Measurements from ENCODE around the gene SHOC2. TPM values are rescaled to one million over a fixed set of nuclear protein-coding genes. Genes with fewer than 3 reads are reported as not detected.

SHOC2 gene
- total and polyA plus RNA-seq, 2 donors from 2014 or later, result 18.0 to 66.8 TPM

GRCh38 chr10:110881905-110882304, 37.5 kb upstream of the SHOC2 start:
- H3K9me3 ChIP-seq (ENCODE audit: control insufficient read depth in 2 of 3, insufficient read depth in 1 of 3, low read length in 3 of 3), result no peaks in the 10 kb centered on the region

GRCh38 chr10:110883924-110884323, 35.5 kb upstream of the SHOC2 start:
- no peaks in the 10 kb centered on the region for H3K27me3 ChIP-seq (ENCODE audit: control insufficient read depth, insufficient read depth, low read length)
- peaks cover 2 to 12% (median 12%) of the 10 kb centered on the region in 3 donors for H3K36me3 ChIP-seq (ENCODE audit: control insufficient read depth in 2 of 3, insufficient read depth in 3 of 3, low read length in 3 of 3)
- no peak overlapping the region for H3K9ac ChIP-seq (ENCODE audit: low read length in 3 of 3)
- H3K27ac ChIP-seq (ENCODE audit: low read depth in 2 of 2, low read length in 2 of 2), result no peak overlapping the region
- H3K4me3 ChIP-seq (ENCODE audit: low read length in 3 of 3), result no peak overlapping the region
- no peak for DNase-seq
- H3K9me3 ChIP-seq (ENCODE audit: control insufficient read depth in 2 of 3, insufficient read depth in 1 of 3, low read length in 3 of 3), result no peaks in the 10 kb centered on the region
- intact Hi-C loops (cut with DNase I), result no loop called here
- no peak for TF ChIP-seq CTCF (IDR thresholded peaks at IDR 0.05; ENCODE audit: borderline replicate concordance, extremely low read depth, insufficient read depth)
- no peaks in the 10 kb centered on the region for H3K4me1 ChIP-seq (ENCODE audit: control insufficient read depth in 2 of 3, insufficient read depth in 2 of 3, low read depth in 1 of 3, low read length in 3 of 3)
- no peak for FAIRE-seq

More at GRCh38 chr10:110881905-110882304, 37.5 kb upstream of the SHOC2 start:
- Histone ChIP-seq H3K27me3 (ENCODE audit: control insufficient read depth, insufficient read depth, low read length) (no peaks in the 10 kb centered on the region), H3K27ac (ENCODE audit: low read depth in 2 of 2, low read length in 2 of 2) (no peak overlapping the region), H3K9ac (ENCODE audit: low read length in 3 of 3) (no peak overlapping the region), H3K36me3 (ENCODE audit: control insufficient read depth in 2 of 3, insufficient read depth in 3 of 3, low read length in 3 of 3) (peaks cover 4 to 16% (median 14%) of the 10 kb centered on the region in 3 donors), H3K4me1 (ENCODE audit: control insufficient read depth in 2 of 3, insufficient read depth in 2 of 3, low read depth in 1 of 3, low read length in 3 of 3) (no peaks in the 10 kb centered on the region), H3K4me3 (ENCODE audit: low read length in 3 of 3) (no peak overlapping the region)
- FAIRE-seq (no peak), DNase-seq (no peak)
- intact Hi-C loops (cut with DNase I), result no loop called here
- no peak for TF ChIP-seq CTCF (IDR thresholded peaks at IDR 0.05; ENCODE audit: borderline replicate concordance, extremely low read depth, insufficient read depth)

GRCh38 chr10:110885932-110886674, 33.3 kb upstream of the SHOC2 start:
- Histone ChIP-seq H3K27me3 (ENCODE audit: control insufficient read depth, insufficient read depth, low read length) (no peaks in the 10 kb centered on the region), H3K36me3 (ENCODE audit: control insufficient read depth in 2 of 3, insufficient read depth in 3 of 3, low read length in 3 of 3) (peaks cover 2 to 20% (median 13%) of the 10 kb centered on the region in 3 donors), H3K9me3 (ENCODE audit: control insufficient read depth in 2 of 3, insufficient read depth in 1 of 3, low read length in 3 of 3) (no peaks in the 10 kb centered on the region), H3K9ac (ENCODE audit: low read length in 3 of 3) (no peak overlapping the region), H3K4me1 (ENCODE audit: control insufficient read depth in 2 of 3, insufficient read depth in 2 of 3, low read depth in 1 of 3, low read length in 3 of 3) (no peaks in the 10 kb centered on the region), H3K4me3 (ENCODE audit: low read length in 3 of 3) (no peak overlapping the region), H3K27ac (ENCODE audit: low read depth in 2 of 2, low read length in 2 of 2) (no peak overlapping the region)
- FAIRE-seq, result no peak
- TF ChIP-seq CTCF (IDR thresholded peaks at IDR 0.05; ENCODE audit: borderline replicate concordance, extremely low read depth, insufficient read depth), result no peak
- intact Hi-C loops (cut with DNase I), result no loop called here
- DNase-seq, result no peak

Data from kidney (tissue), 14 donors.